BLaER1 (cell line): ENCODE measurements around the gene PCBP3.

ENCODE experiments used
- H3K27ac ChIP-seq: shearing (Covaris generic); formaldehyde crosslinking; 2 replicates; pipeline ENCODE4 v1.8.1; 2022
- H3K27me3 ChIP-seq: shearing (Covaris generic); formaldehyde crosslinking; 2 replicates; pipeline ENCODE4 v1.8.1; 2022
- H3K36me3 ChIP-seq: shearing (Covaris generic); formaldehyde crosslinking; 2 replicates; pipeline ENCODE4 v1.8.1; 2022
- H3K4me1 ChIP-seq: shearing (Covaris generic); formaldehyde crosslinking; 2 replicates; pipeline ENCODE4 v1.8.1; 2022
- H3K4me2 ChIP-seq: shearing (Covaris generic); formaldehyde crosslinking; 2 replicates; pipeline ENCODE4 v1.8.1; 2022
- H3K4me3 ChIP-seq: shearing (Covaris generic); formaldehyde crosslinking; 2 replicates; pipeline ENCODE4 v1.8.1; 2022
- H3K9ac ChIP-seq: shearing (Covaris generic); formaldehyde crosslinking; 2 replicates; pipeline ENCODE4 v1.8.1; 2022
- H3K9me3 ChIP-seq: shearing (Covaris generic); formaldehyde crosslinking; 2 replicates; pipeline ENCODE4 v1.8.1; 2022
- H4K20me1 ChIP-seq: shearing (Covaris generic); formaldehyde crosslinking; 2 replicates; pipeline ENCODE4 v1.8.1; 2022
- Cebpa-rat ChIP-seq: shearing (Covaris generic); IDR thresholded peaks from 2 replicates; pipeline ENCODE4 v1.8.1; 2022

Gene PCBP3

GRCh38 chr21:45635271-45636151 is 8.0 kb upstream of the PCBP3 start:
- peaks cover 12% of the 10 kb centered on the region for H3K36me3 ChIP-seq
- H3K4me3 ChIP-seq = peak overlapping the region; percentile 63; the same call in 1 of the 2 replicates
- H3K4me2 ChIP-seq = peak overlapping the region; percentile 88
- peaks cover 26% of the 10 kb centered on the region for H3K9me3 ChIP-seq
- H3K27me3 ChIP-seq = no peaks in the 10 kb centered on the region
- no peak overlapping the region for H3K9ac ChIP-seq
- H3K27ac ChIP-seq = peak overlapping the region; percentile 91; the same call in 1 of the 2 replicates
- no peak for TF ChIP-seq Cebpa-rat
- H4K20me1 ChIP-seq = no peaks in the 10 kb centered on the region
- H3K4me1 ChIP-seq = peaks cover 93% of the 10 kb centered on the region

DNA sequence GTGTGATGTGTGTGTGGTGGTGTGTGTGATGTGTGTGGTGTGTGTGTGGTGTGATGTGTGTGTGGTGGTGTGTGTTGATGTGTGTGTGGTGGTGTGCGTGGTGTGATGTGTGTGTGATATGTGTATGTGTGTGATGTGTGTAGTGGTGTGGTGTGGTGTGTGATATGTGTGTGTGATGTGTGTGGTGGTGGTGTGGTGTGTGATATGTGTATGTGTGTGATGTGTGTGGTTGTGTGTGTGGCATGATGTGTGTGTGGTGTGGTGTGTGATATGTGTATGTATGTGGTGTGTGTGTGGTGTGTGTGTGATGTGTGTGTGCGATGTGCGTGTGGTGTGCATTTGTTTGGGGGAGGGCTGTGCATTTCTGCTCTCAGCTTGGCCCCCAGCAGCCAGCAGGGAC is 7.1 kb upstream of the PCBP3 start:
- no peaks in the 10 kb centered on the region for H4K20me1 ChIP-seq
- no peak overlapping the region for H3K4me3 ChIP-seq
- no peak overlapping the region for H3K9ac ChIP-seq
- H3K36me3 ChIP-seq = peaks cover 3% of the 10 kb centered on the region
- peaks cover 17% of the 10 kb centered on the region for H3K9me3 ChIP-seq
- H3K4me1 ChIP-seq = peaks cover 93% of the 10 kb centered on the region
- no peak for TF ChIP-seq Cebpa-rat
- peak overlapping the region; percentile 88 for H3K4me2 ChIP-seq
- H3K27ac ChIP-seq = peak overlapping the region; percentile 51
- no peaks in the 10 kb centered on the region for H3K27me3 ChIP-seq

DNA sequence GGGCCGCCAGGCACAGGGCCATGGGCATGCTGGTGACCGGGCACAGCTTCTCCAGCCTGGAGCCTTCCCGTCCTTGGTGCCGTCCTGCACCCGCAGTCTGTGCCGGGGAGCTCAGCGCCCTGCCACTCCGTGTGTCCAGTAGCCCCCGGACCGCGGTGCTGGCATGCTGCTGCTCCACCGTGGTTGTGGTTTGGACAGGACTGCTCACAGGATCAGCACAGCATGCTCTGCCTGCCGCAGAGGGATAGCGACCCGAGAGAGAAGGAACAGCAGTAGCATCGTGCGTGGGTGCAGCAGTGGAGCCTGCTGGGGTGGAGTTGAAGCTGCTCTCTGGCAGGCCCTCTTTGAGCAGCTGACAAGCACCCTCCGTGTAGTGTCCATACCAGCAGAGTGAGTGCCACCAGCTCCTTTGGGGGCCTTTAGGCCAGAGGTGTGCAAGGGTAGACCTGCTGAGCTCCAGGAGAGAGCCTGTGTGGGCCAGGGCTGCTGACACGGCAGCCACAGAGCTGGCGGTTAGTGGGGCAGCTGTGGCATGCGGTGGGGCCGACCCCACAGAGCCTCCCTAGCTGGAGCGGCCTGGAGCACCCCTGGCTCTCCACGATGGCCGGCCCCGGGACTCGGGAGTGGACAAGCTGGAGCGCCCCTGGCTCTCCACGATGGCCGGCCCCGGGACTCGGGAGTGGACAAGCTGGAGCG is 6.4 kb upstream of the PCBP3 start:
- Histone ChIP-seq H3K36me3 (no peaks in the 10 kb centered on the region), H3K4me1 (peaks cover 93% of the 10 kb centered on the region), H3K9ac (no peak overlapping the region), H4K20me1 (no peaks in the 10 kb centered on the region), H3K9me3 (peaks cover 11% of the 10 kb centered on the region), H3K4me3 (no peak overlapping the region), H3K27ac (peak overlapping the region; percentile 51), H3K4me2 (peak overlapping the region; percentile 88), H3K27me3 (no peaks in the 10 kb centered on the region)
- TF ChIP-seq Cebpa-rat = no peak

DNA sequence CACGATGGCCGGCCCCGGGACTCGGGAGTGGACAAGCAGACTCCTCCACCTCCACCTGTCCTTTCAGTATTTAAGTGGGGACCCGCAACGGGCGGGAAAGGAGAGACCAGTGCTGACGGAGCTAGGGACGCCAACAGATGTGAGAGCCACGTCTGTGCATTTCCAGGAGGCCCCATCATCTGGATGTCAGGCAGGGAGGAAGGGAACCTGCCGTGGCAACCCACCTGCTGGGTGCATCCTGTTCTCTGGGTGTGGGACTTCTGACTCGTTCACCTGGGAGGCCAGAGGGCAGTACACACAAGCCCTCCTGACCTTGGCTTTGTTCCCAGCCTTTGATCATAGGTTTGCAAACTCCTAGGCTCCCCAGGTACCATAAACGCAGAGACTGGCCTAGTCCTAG is 5.6 kb upstream of the PCBP3 start:
- Histone ChIP-seq H3K36me3 (no peaks in the 10 kb centered on the region), H3K4me2 (peak overlapping the region; percentile 93), H3K27ac (peak overlapping the region; percentile 88; the same call in 1 of the 2 replicates)

GRCh38 chr21:45638707-45639106 is 4.8 kb upstream of the PCBP3 start:
- Histone ChIP-seq H3K4me1 (peaks cover 83% of the 10 kb centered on the region), H3K4me3 (no peak overlapping the region), H3K27me3 (no peaks in the 10 kb centered on the region), H3K9me3 (no peaks in the 10 kb centered on the region), H3K9ac (peak overlapping the region; percentile 70), H3K4me2 (peak overlapping the region; percentile 93), H3K27ac (peak overlapping the region; percentile 88), H4K20me1 (peaks cover 1% of the 10 kb centered on the region), H3K36me3 (no peaks in the 10 kb centered on the region)
- no peak for TF ChIP-seq Cebpa-rat

More for the DNA sequence above, 5.6 kb upstream of the PCBP3 start:
- no peak overlapping the region for H3K9ac ChIP-seq
- peaks cover 3% of the 10 kb centered on the region for H3K9me3 ChIP-seq
- TF ChIP-seq Cebpa-rat = no peak
- H3K27me3 ChIP-seq = no peaks in the 10 kb centered on the region
- no peak overlapping the region for H3K4me3 ChIP-seq
- H3K4me1 ChIP-seq = peaks cover 90% of the 10 kb centered on the region
- H4K20me1 ChIP-seq = no peaks in the 10 kb centered on the region

DNA sequence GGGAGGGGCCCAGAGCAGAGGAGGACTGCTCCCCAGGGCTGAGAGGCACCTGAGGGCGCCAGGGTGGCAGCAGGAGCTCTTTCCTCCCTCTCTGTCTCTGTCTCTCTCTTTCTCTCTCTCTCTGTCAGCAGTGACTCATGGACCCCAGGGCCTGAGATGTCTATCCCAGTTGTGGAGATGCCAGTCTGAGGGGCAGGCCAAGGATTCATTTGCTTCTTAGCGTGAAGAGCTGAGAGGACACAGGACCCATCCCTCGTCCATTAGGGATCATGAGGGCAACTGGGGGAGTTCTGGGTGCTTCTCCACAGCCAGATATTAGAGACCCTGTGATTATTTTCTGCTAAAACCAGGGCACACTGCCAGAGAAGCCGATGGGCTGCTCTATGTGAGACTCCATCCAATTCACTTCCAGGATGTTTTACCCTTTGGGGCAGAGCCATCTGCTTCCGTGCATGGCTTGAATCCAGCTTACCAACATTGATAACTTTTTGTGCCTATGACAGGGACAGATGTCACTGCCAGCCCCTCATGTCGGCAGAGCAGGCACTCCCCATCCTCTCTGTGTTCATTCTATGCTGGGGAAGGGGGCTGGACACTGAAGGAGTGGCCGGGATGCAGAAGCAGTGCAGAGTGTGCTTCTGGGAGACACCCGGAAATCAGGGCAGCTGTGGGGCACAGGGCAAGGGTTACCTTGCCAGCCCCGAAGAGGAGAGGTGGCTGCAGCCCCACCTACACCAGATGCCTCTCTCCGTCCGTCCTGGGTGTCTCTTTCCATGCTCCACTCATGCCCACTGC is 4.1 kb upstream of the PCBP3 start:
- H3K4me2 ChIP-seq = peak overlapping the region; percentile 93
- H3K27ac ChIP-seq = peak overlapping the region; percentile 88
- H3K9ac ChIP-seq = peak overlapping the region; percentile 70
- peak overlapping the region; percentile 44; the same call in 1 of the 2 replicates for H3K4me3 ChIP-seq
- H4K20me1 ChIP-seq = peaks cover 8% of the 10 kb centered on the region
- no peaks in the 10 kb centered on the region for H3K36me3 ChIP-seq
- peaks cover 82% of the 10 kb centered on the region for H3K4me1 ChIP-seq
- no peaks in the 10 kb centered on the region for H3K27me3 ChIP-seq
- TF ChIP-seq Cebpa-rat = no peak
- H3K9me3 ChIP-seq = no peaks in the 10 kb centered on the region

GRCh38 chr21:45640001-45640887 is 3.3 kb upstream of the PCBP3 start:
- Histone ChIP-seq H3K4me3 (peak overlapping the region; percentile 44), H3K36me3 (no peaks in the 10 kb centered on the region), H3K27me3 (no peaks in the 10 kb centered on the region), H4K20me1 (peaks cover 16% of the 10 kb centered on the region), H3K9me3 (no peaks in the 10 kb centered on the region), H3K27ac (peak overlapping the region; percentile 88), H3K4me2 (peak overlapping the region; percentile 93), H3K4me1 (peaks cover 82% of the 10 kb centered on the region), H3K9ac (peak overlapping the region; percentile 70)
- no peak for TF ChIP-seq Cebpa-rat

- Histone ChIP-seq H4K20me1 (peaks cover 24% of the 10 kb centered on the region), H3K27me3 (no peaks in the 10 kb centered on the region), H3K36me3 (no peaks in the 10 kb centered on the region), H3K4me3 (no peak overlapping the region), H3K9me3 (no peaks in the 10 kb centered on the region), H3K9ac (peak overlapping the region; percentile 70), H3K27ac (peak overlapping the region; percentile 88), H3K4me1 (peaks cover 80% of the 10 kb centered on the region), H3K4me2 (peak overlapping the region; percentile 93)
- TF ChIP-seq Cebpa-rat = no peak
Observed at GRCh38 chr21:45640888-45641479, 2.5 kb upstream of the PCBP3 start.
